HG03064 (cell line): ENCODE measurements around the gene ROMO1.
A peak's percentile ranks its signal among the peaks of the same experiment; 100 is the strongest.

Experiments
- ATAC-seq: cut with Tn5 transposase; IDR thresholded peaks from one replicate; pipeline ENCODE4 v1.9.1; 2021; ENCODE audit warnings: low read depth; ENCODE audit not compliant: unreplicated experiment

Gene ROMO1

DNA sequence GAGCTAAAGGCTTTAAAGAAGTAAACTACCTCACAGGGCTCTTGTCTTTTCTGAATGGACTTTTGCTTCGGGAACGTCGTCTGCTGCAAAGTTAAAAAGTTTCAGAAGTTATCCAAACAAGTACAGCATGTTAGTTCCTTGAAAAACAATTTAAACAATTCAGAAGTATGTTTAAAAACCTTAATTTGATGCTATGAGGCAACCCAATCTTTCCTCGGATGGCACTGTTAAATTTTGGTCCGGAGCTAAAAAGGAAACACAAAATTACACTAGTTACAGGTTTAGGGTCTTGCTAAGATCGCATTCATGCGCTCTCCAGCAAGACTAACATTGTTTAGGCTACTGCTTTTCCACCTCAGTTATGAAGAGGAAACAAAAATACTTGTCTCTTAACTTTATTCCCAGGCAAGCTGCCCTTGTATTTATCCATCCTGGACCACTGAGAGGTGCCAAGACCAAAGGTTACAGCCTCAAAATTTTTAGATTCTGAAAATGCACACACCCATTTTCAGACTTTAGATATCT lies 30.1 kb downstream of the ROMO1 start:
- ATAC-seq, result no peak

DNA sequence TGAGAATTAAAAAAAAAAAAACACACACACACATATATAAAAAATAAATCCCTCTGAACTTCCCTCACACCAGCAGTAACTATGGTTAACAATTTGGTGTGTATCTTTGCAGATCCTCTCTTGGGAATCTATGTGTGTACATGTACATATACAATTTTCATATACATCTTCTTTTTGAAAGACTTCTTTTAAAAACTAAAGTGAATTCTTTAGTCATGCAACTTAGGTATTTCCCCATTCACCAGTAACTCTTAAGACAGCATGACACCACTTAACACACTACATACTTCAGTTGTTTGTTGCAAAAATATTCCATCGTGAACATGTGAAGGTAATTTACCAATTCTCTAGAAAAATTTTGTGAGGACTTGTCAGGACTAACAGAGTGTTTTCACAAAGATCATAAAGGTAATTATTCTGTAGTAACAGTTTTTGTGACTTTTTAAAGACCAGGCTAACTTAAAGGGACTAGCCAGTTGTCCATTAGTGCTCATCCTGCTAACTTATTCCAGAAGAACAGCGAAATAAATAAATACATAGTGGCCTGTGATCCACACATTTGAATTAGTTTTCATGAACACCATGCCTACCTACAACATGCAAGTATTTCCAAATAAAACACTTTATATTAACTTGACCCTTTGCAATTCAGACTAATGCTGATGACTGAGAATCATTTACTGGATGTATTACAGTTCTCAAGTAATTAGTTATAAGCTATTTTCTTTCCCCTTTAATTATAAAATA lies 30.8 kb downstream of the ROMO1 start:
- no peak for ATAC-seq

DNA sequence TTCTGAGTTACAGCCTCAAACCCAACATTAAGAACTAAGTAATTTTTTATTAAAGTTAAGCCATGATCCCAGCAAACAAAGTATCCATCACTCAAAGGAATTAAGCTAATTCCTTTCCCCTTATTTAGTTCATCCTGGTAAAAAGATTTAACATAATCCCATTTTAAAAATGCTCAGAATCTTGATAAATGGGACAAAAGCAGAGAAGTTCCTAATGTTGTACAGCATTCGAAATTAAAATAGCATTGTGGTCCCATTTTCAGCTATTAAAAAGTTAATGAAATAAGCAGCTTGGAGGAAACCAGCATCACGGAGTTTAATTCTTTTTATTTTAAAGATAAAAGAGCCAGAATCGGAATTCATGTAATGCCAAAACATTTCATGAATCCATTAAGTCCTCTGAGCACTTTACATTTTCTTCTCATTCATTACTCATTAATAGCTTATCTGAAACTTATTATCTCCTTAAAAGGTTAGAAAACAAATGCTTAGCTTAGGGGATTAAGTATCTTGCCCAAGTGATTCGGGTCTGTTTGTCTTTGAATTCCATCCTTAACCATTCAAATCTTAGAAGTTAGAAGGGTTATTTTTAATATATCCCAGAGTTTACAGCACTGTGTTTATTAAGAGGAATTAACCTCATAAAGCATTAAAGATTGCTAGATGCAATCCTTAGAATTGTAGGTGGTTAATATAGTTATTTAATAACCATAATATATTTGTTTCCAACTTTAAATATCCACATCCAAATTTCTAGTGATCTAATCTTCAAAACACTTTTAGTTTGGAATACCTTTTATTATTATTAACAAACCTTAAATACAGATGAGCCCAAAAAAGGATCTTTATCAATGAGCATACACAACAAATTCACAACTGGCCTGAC lies 31.6 kb downstream of the ROMO1 start:
- no peak for ATAC-seq

DNA sequence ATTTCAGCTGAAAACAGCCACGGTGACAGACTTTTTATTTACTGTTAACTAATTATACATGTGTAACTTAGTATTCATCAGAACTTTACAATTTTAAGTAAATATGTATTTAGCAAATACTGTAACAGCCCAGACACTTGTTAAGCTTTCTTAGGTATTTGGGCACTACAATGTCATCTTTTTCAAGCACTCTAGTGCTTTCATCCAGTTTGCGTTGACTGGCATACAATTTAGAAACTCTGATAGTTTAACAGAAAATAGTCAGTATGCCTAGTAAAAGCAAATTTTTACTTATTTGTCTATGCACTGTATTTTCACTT lies 32.2 kb downstream of the ROMO1 start:
- no peak for ATAC-seq

DNA sequence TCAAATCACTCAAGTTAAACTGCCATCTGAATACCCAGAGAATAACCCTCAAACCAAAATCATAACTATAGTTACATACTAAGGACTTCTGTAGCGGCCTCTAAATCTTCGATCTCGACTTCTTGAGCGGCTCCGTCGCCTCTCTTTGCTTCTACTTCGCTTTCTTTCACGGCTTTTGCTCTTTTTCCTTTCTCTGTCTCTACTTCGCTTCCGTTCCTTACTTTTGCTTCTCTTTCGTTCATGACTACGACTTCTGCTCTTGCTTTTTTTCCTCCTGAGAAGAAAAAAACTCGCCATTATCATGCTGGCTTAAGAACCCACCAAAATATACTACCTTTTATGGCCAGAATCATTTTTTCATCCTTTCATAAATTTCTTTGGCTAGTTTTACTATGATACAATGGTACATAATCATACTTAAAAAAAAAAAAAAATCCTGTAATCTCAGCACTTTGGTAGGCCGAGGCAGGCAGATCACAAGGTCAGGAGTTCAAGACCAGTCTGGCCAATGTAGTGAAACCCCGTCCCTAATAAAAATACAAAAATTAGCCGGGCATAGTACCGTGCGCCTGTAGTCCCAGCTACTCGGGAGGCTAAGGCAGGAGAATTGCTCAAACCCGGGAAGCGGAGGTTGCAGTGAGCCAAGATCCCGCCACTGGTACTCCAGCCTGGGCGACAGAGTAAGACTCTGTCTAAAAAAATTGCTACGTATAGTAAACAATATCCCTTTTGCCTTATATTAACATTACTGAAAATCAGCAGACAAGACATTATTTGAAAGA lies 32.8 kb downstream of the ROMO1 start:
- ATAC-seq, result no peak

DNA sequence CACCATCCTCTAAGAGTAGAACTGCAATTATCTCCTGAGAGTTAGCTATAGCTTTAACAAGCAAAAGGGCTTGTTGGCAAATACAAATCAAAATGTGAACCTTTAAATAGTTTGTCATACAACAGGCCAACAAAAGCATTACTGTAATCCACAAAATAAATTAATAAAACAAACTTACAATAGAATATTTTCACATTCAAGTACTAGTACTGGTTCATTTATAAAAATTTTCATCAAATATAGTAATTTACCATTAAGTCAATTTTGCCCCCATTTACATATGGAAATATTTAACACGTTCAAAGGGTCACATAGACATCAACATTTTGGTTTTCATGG lies 33.4 kb downstream of the ROMO1 start:
- ATAC-seq, result no peak

DNA sequence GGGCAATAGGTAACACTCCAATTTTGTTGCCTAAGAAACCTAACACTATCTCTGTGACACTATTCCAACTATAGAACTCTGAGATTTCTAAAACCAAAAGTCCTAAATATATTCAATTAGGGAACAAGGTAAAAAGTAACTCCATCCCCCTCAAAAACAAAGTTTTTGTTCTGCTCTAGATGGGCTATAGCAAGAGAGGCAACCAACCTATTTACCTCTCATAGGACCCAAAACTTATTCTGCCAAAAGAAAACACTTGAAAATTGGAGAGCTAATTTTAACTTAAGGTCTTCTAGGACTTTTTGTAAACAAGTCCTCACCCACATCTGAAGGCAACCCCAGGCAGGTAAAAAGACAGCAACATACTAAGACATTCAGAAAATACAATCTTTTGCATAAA lies 35.2 kb downstream of the ROMO1 start:
- no peak for ATAC-seq

DNA sequence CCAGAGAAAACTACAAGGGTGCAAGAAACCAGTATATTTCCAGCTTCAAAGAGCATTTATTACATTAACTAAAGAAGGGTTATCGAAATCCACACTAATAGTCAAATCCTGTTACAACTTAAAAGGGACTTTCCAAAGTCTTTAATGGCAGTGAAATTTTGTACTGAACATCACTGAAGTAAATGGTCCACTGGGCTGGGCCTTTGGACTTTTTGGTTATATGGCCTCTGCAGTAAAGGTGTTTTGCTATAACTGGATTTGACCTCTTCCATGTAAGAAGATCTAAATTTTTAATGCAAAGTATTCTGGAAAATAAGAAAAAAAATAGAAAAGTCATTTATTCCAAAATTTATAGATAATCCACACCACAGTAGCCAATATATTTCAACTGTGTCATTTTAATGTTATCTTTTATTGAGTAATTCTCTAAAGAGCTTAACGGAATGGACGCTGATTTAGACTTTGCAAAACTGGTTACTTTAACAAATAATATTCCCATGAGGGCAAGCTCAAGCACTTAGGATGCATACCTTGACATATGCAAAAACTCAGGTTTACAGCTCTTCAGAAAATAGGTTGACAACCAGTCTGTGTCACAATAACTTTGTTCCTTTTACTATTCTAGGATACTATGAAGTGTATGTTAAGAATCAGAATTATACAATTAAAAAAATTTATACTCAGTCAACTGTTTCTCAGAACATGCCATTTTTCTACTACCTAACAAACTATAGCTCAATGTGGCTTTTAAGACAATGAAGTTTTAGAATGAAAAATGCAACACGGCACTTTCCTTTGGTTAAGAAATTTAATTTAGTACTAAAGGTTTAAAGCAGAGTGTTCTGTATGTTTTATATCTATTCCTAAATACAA lies 35.8 kb downstream of the ROMO1 start:
- no peak for ATAC-seq

DNA sequence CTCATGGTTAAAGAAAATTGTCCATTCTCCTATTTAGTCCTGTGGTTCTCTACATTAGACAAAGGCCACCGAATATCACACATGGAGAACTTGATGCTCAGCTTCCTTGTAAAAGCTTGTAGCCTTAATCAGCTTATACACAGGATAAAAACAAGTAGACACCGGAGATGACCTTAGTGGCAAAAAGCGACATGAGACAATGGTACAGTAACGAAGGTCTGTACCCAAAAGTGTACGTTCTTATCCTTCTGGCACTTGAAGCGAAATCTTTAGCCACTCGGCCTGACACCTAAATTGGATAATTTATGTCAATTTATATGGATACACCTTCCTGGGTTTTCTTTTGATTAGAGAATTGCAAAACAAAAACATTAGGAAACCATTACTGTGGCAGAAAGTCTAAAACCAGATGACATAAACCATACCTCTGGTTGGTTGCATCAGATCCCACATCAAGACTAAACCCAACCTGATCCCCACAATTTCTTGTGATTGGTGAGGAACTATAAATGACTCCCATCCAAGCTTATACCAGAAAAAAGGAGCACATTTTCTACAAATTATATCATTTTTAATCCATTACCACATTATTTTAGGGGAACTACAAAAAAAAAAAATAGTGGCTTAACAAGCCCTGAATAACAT lies 36.7 kb downstream of the ROMO1 start:
- ATAC-seq, result no peak

DNA sequence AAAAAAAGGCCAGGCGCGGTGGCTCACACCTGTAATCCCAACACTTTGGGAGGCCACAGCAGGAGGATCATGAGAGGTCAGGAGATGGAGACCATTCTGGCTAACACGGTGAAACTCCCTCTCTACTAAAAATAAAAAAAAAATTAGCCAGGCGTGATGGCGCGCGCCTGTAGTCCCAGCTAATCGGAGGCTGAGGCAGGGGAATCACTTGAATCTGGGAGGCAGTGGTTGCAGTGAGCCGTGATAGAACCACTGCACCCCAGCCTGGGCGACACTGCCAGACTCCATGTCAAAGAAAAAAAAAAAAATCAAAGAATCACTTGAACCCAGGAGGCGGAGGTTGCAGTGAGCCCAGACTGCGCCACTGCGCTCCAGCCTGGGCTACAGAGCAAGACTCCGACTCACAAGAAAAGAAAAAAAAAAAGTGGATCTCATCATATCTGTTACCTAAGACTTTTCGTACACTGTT lies 38.7 kb downstream of the ROMO1 start:
- ATAC-seq, result no peak

DNA sequence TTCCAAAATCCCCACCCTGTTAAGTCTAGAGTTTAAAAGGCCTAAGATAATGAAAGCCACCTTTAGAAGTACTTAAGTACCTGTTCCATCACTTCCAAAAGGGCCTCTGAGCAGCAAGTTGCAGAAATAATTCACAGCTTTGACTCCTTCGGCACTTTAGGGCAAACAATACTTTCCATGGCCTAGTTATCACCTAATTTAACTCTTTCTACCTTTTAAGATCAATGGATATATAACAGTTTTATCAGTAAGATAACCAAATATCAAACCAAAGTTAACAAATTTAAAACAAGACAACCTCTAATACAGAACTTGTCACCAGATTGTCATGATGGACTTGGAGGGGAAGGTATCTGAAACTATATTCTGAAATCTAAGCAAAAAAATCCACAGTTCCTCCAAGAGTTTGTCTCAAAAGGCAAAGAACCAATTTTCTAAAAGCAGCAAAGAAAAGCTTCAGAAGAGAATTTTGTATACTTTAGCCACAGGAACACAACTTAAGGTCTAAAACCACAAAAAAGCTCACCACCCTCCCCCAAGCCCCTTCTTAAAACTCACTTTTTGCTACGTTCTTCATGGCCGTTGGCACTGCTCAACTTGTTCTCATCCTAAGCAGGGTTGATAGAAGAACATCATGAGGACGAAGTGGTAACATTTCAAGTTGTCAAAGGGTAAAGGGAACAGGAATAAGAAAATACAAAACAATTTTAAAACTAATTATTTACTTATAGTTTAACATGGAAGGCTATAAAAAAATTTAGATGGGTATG lies 39.4 kb downstream of the ROMO1 start:
- ATAC-seq, result no peak

DNA sequence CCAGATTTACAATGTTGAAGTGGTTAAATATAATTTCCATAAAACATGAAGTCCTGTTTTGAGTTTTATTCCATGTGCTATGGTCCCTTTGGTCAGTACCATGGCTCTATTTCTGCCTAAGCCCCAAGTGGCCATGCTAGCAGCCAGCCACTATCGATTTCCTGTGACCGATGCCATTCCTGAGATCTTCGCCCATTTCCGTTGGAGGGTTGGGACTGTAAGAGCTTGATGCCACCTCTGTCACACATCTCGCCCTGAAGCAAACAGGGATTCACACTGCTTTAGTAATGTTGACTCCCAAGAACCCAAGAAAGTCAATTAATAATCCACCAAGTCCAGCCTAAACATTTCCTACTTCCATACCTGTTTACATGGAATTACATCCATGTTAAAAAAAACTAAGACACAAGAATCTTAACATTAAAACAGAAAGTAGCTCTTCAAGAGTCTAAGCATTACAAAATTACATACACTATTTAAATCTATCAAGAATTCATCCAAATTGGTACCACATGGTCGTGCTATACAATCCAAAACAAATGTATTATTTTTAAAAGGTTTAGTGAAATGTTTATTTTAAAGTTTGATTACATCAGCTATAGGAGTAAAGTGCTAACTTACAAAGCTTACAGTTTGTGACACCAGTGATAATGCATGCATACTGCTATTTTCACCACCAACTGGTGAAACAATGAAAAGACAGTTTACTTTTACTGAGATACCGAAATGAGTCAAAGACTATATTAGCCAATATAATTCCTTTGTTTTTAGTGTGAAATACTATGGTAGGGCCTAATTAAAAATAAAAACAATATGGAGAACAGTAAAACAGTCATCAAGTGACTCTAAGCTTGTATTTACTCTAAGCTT lies 40.3 kb downstream of the ROMO1 start:
- no peak for ATAC-seq

DNA sequence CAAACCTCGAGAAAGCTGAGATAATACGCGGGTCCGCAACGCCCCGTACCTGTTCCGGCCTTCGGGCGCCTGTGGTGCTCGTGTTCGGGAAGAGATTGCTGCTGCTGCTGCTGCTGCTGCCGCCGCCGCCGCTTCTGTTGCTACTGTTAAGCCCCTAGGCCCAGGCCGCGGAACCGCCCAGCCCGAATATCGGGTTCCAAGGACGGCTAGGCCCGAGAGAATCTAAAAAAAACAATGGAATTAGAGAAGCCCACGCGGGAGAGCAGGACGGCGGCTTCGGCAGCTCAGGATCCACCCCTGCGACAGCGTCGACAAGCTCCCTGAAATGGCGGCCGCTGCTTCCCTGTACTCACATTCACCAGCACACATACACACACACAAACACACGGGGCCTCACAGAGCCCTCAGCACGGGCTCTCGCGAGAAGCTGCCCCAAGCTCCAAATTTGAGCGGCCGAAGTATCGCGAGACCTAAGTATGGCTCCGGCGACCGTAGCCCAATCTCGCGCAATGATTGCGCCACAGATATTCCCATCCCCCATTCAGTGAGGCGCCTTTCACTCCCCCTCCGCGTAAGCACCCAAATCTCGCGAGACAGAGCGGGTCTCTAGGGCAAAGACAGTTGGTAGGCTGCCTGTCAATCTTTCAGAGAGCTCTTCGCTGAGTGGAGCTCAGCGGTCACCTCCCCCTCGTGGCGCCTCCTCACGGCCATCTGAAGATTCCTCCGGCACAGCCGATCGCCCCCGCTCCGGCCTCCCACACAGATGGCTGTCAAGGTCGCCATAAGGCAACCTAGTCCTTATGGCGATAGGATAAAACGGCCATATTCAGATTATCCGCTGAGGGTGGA lies 42.9 kb downstream of the ROMO1 start, which contains the start of gene RBM39:
TSS of gene RBM39 (minus strand) at position 369 of the 849 bp plus-strand sequence. CDS start 1,386 bp downstream, outside the sequence.
- ATAC-seq, result peak; percentile 75

DNA sequence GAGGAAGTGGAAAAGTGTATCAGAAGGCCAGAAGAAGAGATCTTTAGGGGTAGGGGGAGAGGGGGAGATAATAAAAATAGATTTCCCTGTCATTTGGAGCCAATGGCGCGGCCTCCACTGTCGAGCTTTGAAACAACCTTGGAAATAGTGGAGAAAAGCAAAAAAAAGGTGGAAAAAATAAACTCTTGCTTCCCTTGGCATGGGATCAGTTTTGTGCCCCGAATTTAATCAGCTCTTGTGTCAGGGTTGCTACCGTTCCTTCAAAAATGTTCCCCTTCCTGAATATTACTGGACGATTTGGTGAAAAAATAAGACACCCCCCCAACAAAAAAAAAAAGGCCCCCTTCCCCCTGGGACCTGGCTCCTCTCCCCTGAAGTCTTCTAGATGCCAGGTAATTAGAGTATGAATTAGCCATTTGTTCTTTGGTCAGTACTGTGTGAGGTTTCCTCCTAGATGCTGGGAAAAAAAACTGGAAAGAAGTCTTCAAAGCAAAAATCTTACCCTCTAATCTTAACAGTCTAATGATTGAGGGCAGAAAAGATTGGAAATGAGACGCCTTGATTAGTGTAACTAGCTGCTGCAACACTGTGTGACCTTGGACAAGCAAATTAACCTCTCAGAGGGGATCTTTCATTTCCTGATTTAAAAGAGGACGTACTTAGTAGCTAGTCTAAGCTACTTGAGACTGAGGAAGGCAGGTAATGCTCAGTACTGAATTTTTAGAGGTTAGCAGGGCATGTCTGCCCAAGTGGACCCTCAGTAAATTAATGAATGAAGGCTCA lies 43.7 kb downstream of the ROMO1 start:
- ATAC-seq, result no peak

DNA sequence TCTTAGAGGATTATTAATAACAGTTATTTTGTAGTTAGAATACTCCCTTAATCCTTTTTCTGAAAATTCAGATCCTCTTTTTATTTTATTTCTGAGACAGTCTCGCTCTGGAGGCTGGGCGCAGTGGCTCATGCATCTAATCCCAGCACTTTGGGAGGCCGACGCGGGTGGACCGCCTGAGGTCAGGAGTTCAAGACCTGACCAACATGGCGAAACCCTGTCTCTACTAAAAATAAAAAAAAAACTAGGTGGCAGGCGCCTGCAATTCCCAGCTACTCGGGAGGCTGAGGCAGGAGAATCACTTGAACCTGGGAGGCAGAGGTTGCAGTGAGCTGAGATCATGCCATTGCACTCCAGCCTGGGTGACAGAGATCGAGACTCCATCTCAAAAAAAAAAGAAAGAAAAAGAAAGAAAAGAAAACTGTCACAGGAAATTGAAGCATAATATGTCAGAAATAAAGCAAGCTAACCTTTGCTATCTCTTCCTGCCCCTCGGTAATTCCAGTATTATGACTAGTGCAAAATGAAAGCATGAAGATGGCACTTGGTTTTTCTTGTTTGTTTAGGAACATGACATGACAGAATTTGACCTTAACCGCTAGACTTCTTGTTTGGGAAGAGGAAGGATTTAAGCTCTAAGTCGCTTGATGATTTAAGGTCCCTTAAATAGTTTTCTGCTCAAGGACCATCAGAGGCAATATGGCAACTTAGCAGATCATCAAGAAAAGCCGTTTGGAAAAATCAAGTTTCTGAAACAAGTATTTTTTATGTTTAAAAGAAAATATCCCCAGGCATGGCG lies 44.7 kb downstream of the ROMO1 start:
- ATAC-seq, result no peak
